NCI-H146 (cell line): ENCODE data around the gene CHRD.
A peak's percentile ranks its signal among the peaks of the same experiment; 100 is the strongest.
"Not testable (repeated sequence)": the region's sequence is repeated elsewhere in the genome, so short reads cannot be mapped to it uniquely, and the experiment has no call there.

Source experiments
- DNase-seq: peaks from one replicate; lab custom pipeline; 2025; lab: John Stamatoyannopoulos, UW

The CHRD gene

DNA sequence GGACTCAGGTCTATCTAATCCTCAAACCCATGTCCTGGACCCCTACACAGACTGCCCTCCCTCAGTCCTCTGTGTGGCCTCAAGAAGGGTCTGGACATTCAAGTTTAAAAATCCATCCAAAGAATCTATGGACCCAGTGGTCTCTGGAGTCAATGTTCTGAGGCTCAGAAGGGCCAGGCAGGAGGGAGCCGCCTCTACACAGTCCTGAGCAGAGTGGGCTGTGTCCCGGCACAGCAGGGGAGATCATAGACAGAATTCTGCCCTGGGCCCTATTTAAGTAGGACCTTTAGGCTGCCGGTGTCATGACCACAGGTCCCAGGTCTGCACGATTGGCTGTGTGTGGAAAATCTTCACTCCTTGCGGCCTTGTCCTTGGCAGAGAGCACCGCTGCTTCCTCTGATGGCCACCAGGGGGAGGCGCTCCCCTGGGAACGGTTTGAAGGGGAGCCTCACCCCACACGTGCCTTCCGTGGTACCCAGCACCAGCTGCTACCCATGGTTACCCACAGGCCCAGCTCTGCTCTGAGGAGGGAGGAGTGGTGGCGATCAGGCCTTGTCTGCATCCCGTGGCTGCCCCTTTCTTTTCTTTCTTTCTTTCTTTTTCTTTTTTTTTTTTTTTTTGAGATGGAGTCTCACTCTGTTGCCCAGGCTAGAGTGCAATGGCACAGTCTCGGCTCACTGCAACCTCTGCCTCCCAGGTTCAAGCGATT is 37.9 kb downstream of the CHRD start:
- DNase-seq: peak; percentile 57

DNA sequence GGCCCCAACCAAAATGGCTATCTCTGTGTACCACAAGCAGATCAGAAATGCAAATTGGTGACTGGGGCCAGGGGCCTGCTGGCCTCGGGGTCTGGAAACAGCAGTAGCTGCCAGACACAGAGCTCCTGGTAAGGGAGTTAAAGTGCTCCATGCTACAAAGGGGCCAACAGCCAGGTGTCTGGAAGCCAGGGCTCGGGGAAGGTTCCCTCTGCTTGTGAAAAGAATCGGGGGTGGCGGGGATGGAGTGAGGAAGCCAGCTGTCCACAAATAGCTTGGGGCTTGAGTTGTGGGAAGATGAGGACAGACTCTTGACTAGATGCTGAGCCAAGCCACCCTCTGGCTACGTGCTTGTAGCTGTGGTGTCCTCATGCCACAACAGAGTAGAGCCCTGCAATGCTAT is 39.3 kb downstream of the CHRD start:
- no peak for DNase-seq

DNA sequence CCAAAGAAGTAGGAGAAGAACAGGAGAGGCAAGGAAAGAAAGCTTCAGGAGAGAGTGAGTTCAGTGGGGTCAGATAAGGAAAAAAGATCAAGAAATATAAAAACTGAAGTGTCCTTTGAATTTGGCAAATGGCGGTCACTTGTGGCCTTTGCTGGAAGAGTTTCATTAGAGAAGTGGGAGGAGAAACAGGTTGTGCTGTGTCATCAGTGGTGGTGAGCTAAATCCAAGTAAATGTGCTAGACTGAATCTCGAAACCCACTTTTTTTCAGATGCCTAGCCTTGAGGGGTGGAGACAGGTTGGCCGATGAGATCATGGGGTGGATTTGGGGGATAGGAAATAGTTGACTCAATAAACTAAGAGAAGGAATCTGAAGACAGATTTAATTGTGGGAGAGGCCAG is 43.7 kb downstream of the CHRD start:
- DNase-seq: no peak

DNA sequence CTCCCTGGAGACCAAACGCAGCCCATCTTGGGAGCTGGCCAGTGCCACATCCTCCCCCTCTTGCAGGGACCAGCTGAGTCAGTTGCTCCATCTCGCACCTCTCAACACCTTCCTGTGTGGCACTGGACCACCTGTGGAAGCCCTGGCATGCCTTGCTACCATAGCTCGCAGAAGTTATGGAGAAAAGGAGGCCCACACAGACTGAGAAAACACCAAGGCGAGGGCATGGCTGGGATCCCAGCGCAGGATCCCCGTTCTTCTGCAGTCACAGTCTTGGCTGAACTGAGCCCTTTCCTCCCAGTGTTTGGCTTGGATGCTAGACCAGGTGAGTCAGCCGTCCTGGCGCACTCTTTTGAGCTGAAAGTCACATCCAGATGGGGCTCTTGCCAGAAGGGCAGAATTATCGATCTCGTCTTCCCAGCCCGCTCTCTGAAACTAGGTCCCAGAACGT is 46.9 kb downstream of the CHRD start:
- DNase-seq: no peak

DNA sequence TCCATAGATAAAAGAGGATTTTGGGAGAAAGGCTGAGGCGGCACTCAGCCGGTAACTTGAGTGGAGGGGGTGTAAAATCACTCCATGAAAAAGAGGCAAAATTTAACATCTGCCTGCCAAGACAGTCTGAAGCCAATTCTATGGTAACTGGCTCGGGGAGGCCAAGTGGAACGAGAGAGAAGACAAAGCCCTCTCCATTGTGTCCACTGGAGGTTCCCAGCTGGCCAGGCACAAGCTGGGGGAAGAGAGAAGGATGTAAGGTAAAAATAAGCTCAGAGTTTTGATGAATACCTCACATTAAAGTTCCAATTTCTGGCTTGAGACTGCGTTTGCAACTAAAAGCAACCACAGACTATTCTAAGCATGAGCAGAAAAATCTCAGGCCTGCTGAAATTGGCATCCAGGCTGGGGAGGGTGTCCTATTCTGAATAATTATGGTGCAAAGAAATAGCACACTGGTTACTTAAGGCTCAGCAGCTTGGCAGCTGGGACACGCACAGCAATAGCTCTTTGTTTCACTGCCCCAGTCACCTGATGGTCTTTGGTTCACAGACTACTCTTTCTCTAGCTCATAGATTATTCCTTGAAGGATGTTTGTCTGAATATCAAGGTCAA is 48.8 kb downstream of the CHRD start:
- no peak for DNase-seq

DNA sequence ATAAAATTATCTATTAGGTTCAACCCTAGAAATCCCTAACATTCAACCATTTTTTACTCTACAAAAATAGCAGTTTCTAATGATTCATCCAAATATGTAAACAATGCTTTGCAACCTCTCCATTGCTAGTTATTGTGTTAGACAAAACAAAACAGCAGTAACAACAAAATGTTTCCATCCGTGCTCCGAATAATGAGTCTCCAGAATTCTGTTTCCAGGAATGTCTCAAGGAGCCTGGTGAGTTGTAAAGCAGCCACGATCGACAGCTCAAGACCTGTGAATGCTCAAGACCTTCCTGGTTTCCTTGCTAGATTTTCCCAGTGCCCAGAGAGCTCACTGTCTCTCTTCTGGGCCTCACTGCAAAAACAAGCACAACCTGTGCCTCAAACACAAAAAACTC is 49.9 kb downstream of the CHRD start:
- DNase-seq: no peak

DNA sequence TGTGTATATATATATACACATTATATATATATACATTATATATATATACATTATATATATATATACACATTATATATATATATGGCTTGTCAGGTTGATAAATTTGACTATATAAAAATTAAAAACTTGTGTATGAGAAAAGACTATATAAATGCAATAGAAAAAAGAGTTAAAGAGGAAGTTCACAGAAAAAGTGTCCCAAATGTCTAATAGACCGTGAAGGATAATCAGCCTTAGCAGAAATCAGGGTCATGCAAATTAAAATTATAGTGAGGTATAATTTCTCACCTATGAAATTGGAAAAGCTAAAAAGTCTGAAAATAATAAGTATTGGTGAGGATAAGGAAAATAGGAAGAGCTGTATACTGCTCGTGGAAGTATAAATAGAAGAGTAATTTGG is 51.1 kb downstream of the CHRD start:
- DNase-seq: no peak

DNA sequence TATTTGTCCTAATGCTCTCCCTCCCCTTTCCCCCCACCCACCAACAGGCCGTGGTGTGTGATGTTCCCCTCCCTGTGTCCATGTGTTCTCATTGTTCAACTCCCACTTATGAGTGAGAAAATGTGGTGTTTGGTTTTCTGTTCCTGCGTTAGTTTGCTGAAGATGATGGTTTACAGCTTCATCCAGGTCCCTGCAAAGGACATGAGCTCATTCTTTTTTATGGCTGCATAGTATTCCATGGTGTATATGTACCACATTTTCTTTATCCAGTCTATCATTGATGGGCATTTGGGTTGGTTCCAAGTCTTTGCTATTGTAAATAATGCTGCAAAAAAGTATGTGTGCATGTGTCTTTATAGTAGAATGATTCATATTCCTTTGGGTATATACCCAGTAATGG is 53.3 kb downstream of the CHRD start:
- DNase-seq: not testable (repeated sequence)

DNA sequence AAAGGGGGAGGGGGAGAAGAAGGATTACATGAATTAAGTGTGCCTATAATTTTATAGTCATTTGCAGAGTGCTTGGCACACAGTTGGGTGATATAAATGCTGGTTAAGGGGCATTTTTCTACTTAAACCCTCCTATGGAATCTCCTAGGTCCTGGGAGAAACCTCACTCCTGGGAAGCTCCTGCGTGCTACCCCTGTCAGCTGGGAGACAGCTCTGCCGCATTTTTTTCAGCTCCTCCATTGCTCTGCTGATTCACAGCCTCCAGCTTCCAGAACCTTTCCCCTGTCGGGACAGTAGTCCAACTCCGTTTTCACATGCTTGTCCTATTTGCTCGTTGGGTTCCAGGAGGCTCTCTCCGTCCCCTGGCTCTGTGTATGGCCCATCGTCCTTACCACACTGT is 59.2 kb downstream of the CHRD start:
- DNase-seq: no peak
